Thyroid gland (tissue), 4 donors: ENCODE data around the gene ZNF691.

ENCODE experiments used
- POLR2A ChIP-seq, 2 donors: fragments of 450-650 bp; IDR thresholded peaks; one replicate each; pipeline ENCODE4 v1.6.1; 2017; ENCODE audit warnings: antibody characterized with exemption in 2 of 2, mild to moderate bottlenecking in 2 of 2, moderate library complexity in 1 of 2
- TF ChIP-seq, protein P1 (sequence below), 6 experiments: fragments of 200-600 bp in 3 of 6; fragments of 450-650 bp in 3 of 6; sonication (generic) in 3 of 6; IDR thresholded peaks; one replicate each; pipeline ENCODE4 v1.5.1; 2016 to 2019; ENCODE audit warnings: antibody characterized with exemption in 6 of 6, mild to moderate bottlenecking in 2 of 6, inconsistent platforms in 1 of 6, moderate library complexity in 1 of 6

DNA sequence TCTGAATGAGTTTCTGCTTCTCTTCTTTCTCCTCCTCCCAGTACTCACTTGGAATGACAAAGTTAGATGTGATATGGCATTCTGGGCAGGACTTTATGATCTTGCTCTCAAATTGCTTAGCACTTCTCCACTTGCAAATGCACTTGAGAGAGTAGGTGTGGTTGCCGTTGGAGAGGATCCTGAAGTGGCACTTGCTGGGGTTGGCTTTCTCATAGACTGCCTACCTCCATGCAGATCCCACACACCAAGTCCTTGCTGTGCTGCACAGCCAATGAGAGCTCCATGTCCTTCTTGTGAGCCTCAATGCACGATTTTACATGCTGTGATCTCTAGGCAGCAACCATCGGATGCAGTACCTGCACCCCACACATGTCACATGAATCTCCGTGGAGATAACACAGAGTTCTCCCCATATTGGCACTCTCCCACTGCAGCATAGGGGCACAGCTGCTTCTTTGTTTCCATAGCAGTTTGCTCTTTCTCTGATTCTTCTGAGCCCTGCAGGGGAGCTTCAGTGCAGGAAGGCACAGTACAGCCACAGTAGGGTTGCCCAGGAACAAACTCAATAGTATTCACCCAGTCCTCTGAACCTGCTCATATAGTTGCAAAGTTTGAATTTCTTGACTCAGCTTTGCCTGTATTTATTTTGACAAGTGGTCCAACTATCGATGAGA is 45.2 kb downstream of the ZNF691 start:
- TF ChIP-seq, protein P1, sequence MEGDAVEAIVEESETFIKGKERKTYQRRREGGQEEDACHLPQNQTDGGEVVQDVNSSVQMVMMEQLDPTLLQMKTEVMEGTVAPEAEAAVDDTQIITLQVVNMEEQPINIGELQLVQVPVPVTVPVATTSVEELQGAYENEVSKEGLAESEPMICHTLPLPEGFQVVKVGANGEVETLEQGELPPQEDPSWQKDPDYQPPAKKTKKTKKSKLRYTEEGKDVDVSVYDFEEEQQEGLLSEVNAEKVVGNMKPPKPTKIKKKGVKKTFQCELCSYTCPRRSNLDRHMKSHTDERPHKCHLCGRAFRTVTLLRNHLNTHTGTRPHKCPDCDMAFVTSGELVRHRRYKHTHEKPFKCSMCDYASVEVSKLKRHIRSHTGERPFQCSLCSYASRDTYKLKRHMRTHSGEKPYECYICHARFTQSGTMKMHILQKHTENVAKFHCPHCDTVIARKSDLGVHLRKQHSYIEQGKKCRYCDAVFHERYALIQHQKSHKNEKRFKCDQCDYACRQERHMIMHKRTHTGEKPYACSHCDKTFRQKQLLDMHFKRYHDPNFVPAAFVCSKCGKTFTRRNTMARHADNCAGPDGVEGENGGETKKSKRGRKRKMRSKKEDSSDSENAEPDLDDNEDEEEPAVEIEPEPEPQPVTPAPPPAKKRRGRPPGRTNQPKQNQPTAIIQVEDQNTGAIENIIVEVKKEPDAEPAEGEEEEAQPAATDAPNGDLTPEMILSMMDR (IDR thresholded peaks at IDR 0.05) = no peak
- TF ChIP-seq POLR2A (IDR thresholded peaks at IDR 0.05) = no peak
